Measurements from ENCODE around the gene FIBP. TPM values are rescaled to one million over a fixed set of nuclear protein-coding genes. Genes with fewer than 3 reads are reported as not detected.

Gene FIBP
- total and polyA plus RNA-seq, 12 donors, result 44.0 to 88.4 (median 49.9) TPM

- ATAC-seq (peak in 2 of 8 donors; percentile 0), DNase-seq (no peak)
- WGBS, 2 donors, result 0 to 1% methylated on average over 16 of the region's 16 CpGs
- intact Hi-C loops (cut with DNase I), result loop anchor here in 4 of 10 donors (1.0 to 2.0 kb wide), 3 partner anchors 13 to 29 kb away; partner anchors contain the start of gene FIBP (in 4 of the 4)
- no peaks in the 10 kb centered on the region for H3K9me3 ChIP-seq
- H3K27ac ChIP-seq, result peak overlapping the region; percentile 90 to 100 (median 98)
- peaks cover 6 to 53% (median 35%) of the 10 kb centered on the region in 9 donors for H3K36me3 ChIP-seq
- H3K27me3 ChIP-seq, result no peaks in the 10 kb centered on the region
- H3K4me1 ChIP-seq, result peaks cover 12 to 58% (median 49%) of the 10 kb centered on the region in 9 donors
- no peak for TF ChIP-seq CTCF (IDR thresholded peaks at IDR 0.05)
- peak overlapping the region; percentile 5 to 100 (median 99) for H3K4me3 ChIP-seq
Measured at GRCh38 chr11:65859812-65860277, 28.4 kb downstream of the FIBP start.

GRCh38 chr11:65859095-65859811 lies 29.0 kb downstream of the FIBP start:
- H3K4me1 ChIP-seq, result peaks cover 12 to 62% (median 51%) of the 10 kb centered on the region in 9 donors
- intact Hi-C loops (cut with DNase I), result loop anchor here in 3 of 10 donors (1.0 to 2.0 kb wide), 2 partner anchors 29 to 30 kb away; partner anchors contain the start of gene FIBP (in 3 of the 3)
- peak in 4 of 9 donors; percentile 17 to 36 (median 22) for TF ChIP-seq CTCF (IDR thresholded peaks at IDR 0.05)

DNA sequence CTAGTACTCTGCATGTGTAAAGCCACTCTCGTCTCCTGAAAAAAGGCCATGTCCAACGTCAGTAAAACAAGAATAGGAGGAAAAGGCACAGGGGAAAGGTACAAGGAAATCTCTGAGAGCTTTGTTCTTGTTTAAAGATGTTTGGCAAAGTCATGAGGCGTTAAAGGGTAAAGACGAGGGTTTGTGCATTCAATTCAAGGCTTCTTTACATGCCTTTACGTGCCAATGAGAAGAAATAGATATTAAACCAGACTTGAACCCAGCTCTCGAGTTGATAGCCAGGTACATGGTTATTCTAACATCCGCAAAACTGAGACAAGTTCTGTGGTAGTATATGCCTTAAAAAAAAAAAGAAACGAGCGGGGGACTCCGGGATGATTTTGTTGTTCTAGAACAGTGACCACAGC lies 29.6 kb downstream of the FIBP start:
- intact Hi-C loops (cut with DNase I), result loop anchor here in 4 of 10 donors (1.0 to 2.0 kb wide), 3 partner anchors 30 to 31 kb away; partner anchors contain the start of gene FIBP (in 3 of the 4)
- Histone ChIP-seq H3K4me3 (peak overlapping the region; percentile 37 to 100 (median 99)), H3K27ac (peak overlapping the region; percentile 90 to 100 (median 98)), H3K4me1 (peaks cover 12 to 66% (median 51%) of the 10 kb centered on the region in 9 donors), H3K36me3 (peaks cover 6 to 53% (median 35%) of the 10 kb centered on the region in 9 donors), H3K27me3 (no peaks in the 10 kb centered on the region), H3K9me3 (no peaks in the 10 kb centered on the region)
- no peak for TF ChIP-seq CTCF (IDR thresholded peaks at IDR 0.05)
- ATAC-seq (no peak), DNase-seq (no peak)
- WGBS, 2 donors, result 0% methylated on average over 10 of the region's 10 CpGs

More at GRCh38 chr11:65859095-65859811, 29.0 kb downstream of the FIBP start:
- Histone ChIP-seq H3K27me3 (no peaks in the 10 kb centered on the region), H3K9me3 (no peaks in the 10 kb centered on the region), H3K4me3 (peak overlapping the region; percentile 37 to 100 (median 99)), H3K36me3 (peaks cover 6 to 53% (median 35%) of the 10 kb centered on the region in 9 donors), H3K27ac (peak overlapping the region; percentile 90 to 100 (median 98))
- peak; percentile 73 to 89 (median 84) for ATAC-seq
- WGBS, 2 donors, result 0 to 1% methylated on average over 45 to 46 of the region's 46 CpGs
- peak; percentile 99 for DNase-seq
